GM18909 (cell line): ENCODE measurements around the gene SIMC1.
"Not testable (repeated sequence)": the region's sequence is repeated elsewhere in the genome, so short reads cannot be mapped to it uniquely, and the experiment has no call there.

Experiments
- ATAC-seq: cut with Tn5 transposase; IDR thresholded peaks from one replicate; pipeline ENCODE4 v1.9.1; 2021; ENCODE audit warnings: mild to moderate bottlenecking; ENCODE audit not compliant: unreplicated experiment, poor library complexity

Gene SIMC1

DNA sequence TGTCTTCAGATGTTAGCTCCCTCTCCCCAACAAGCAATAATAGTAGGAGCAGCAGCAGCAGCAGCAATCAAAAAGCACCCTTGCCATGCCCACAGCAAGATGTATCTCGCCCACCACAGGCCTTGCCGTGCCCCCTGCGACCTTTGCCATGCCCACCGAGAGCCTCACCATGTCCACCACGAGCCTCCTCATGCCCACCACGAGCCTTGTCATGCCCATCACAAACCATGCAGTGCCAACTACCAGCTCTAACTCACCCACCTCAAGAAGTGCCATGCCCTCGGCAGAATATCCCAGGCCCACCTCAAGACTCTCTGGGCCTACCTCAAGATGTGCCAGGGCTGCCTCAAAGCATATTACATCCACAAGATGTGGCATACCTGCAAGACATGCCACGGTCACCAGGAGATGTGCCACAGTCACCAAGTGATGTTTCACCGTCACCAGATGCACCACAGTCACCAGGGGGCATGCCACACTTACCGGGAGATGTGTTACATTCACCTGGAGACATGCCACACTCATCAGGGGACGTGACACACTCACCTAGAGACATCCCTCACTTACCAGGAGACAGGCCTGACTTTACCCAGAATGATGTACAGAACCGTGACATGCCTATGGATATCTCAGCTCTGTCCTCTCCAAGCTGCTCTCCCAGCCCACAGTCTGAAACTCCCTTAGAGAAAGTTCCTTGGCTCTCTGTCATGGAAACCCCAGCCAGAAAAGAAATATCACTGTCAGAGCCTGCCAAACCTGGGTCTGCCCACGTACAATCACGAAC lies 52.0 kb downstream of the SIMC1 start:
- not testable (repeated sequence) for ATAC-seq

- not testable (repeated sequence) for ATAC-seq
Measured at GRCh38 chr5:176305356-176305755, 67.1 kb downstream of the SIMC1 start.

DNA sequence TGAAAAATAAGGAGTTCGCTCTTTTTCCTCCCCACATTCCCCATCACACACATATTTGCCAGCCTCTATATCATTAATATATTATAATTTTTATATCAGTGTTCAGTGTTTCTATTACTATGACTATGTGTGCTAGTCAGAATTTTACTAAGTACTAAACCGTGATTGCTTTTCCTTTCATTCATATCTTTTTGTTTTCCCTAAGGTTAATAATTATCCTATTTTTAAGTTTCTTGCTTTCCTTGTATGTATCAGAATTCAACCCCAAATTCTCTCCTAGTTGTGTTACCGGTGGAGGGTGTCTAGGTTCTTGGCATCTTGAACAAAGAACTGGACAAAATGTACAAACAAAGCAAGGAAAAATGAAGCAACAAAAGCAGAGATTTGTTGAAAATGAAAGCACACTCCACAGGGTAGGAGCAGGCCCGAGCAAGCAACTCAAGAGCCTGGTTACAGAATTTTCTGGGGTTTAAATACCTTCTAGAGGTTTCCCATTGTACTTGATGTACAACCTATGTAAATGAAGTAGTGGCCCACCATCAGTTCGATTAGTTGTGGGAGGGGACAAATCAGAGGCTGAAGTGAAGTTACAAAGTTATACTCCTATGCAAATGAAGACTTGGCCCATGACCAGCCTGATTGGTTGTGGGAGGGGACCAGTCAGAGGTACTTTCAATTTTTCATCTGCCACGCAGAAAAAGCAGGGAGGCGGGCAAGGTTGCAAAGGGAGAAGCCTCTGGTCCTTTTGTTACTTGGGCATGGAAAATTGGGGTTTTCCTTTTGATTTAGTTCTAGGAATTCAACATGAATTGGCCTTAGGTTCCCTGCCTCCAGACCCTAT lies 79.5 kb downstream of the SIMC1 start:
- ATAC-seq, result no peak

DNA sequence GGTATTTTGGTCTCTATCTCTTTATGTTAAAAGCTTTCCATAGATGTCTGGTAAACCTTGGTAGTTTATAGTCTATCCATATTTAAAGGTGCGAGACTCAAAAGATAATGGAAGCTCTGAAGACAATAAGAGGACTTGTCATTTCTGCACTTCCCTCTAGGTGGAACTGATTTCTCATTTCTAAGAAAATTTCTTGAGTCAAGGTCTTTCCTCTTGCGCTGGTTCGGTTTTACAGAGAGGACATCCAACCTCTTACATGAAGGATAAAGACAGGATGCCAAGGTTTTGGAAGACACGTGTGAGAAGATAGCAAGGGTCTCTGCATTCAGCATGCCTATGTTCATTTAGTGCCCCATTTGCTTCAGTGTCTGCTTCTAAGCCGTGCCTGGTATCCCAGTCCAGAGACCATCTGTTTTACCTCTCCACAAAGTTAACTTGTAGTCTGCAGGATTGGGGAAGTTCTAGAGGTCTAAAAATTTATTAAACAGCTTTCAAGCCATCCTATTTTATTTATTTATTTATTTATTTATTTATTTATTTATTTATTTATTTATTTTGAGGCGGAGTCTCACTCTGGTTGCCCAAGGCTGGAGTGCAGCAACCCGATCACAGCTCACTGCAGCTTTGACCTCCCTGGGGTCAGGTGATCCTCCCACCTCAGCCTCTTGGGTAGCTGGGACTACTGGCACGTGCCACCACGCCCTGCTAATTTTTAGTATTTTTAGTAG lies 81.8 kb downstream of the SIMC1 start:
- no peak for ATAC-seq

- no peak for ATAC-seq
Measured at GRCh38 chr5:176320577-176320976, 82.4 kb downstream of the SIMC1 start.

DNA sequence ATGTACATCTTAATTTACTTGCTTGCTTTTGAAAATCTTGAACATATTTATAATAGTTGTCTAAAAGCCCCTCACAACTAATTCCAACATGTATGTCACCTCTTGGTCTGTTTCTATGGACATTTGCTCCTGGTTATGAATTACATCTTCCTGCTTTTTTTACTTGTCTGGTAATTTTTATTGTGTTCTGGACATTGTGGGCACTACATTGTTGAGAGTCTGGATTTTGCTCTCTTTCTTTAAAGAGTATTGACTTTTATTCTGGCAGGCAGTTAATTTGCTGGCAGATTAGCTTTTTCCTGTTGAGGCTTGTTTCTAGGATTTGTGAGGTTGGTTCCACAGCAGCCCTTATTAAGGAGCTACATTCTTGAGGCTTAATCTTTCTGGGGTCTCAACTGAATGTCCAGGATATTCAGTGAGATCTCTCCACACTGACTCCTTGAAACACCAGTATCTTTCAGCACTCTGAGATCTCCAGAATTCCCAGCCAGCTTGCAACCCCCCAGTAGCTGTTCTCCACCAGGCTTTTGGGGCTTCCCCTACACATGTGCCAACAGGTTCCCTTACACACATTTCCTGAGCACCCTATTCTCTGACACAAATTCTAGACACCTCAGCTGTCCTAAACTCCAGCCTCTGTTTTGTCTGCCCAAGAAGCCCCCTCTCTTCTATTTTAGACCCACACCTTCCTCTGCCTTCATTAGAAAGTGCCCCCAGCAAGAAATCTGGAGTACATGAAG lies 96.0 kb downstream of the SIMC1 start:
- no peak for ATAC-seq

DNA sequence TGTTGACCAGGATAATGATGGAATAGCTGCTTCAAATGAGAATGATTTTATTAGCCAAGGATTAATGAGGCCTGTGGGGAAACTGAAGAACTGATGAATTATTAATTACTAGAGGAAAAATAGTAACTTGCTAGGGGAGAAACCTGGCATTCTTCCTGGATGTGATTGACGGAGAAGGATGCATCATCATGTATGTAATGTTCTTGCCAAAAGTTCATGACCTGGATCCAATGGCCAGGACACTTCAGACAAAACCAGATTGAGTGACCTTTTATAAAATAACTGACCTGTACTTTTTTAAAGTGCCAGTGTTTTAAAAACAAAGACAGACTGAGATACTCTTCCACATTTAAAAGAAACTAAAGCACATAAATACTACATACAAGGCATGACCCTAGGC lies 99.7 kb downstream of the SIMC1 start:
- ATAC-seq, result no peak

- ATAC-seq, result no peak
Measured at GRCh38 chr5:176339304-176339703, 101.1 kb downstream of the SIMC1 start.

DNA sequence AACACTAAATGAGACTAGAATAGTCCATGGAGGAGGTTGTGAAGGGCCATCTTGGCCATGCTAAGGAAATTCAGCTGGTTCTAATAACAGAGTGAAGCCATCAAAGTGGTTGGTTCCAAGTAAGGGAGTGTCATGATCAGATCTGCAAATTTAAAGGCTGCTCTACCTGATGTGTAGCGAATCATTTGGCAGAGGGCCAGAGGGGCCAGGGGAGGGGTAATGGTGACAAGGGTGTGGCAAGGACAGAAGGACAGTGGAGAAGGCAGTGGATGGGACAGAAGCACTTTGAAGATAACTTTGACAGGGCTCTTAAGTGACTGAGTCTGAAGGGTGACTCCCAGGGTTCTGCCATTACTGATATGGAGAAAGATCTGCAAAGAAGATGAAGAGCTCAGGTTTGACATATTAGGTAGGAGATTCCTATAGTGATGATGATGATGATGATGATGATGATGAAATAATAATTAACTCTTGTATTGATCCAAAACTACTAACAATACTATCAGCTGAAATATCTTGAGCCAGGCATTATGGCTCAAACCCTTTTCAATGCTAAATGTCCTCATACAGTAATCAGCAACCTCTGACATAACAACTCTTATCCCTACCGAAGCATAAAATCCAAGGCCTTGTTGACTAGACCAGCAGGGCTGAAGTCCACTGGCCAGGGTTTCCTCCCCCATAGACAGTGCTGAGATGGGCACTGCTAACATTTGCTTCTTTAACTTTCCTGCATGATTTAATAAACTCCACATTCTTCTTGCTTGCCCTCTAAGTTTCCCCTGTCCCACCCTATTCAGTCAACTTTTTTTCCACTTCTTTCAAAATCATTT lies 103.3 kb downstream of the SIMC1 start:
- ATAC-seq, result no peak

DNA sequence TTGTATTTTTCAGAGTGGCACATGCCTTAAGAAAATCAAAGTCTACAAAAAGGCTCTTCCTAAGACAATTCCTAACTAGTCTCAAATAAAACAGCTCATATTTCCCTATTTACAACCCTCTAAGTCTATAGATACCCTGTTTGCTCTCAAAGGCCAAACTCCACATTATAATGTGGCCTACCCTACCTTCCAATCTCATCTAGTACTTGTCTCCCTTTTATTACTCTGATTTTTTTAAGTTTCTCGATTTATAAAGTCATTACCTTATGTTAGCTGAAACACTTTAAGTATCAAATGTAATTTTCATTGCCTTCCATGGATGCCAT lies 103.9 kb downstream of the SIMC1 start:
- no peak for ATAC-seq

DNA sequence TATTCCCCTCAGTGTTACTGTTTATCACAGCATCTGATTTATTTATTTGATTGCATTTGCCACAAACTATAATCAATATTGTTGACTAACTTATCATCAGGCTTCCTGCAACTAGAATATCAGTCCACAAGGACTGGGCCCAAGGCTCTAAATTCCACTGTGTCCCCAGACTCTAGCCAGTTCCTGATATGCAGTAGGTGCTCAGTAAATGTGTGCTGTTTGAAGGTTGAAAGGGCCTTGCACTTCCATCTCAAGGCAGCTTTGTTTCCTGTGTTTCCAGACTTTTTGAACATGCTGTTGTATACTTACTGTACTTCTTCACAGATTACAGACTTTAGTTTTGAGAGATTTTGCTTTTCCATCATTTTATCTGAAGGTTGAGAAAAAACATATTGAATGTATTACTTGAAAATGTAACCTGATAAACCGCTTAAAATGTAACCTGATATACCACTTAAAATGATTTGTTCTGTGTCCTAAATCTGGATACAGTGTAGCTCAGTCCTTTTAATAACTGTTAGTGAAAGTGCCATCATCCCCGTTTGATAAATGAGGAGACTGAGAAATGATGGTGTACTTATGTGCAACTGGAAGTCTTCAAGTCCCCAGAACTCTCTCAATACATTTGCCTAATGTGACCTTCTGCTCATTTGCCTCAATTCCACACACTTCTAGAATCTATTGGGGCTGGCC lies 104.7 kb downstream of the SIMC1 start:
- no peak for ATAC-seq

GRCh38 chr5:176350416-176350815 lies 112.2 kb downstream of the SIMC1 start:
- no peak for ATAC-seq

DNA sequence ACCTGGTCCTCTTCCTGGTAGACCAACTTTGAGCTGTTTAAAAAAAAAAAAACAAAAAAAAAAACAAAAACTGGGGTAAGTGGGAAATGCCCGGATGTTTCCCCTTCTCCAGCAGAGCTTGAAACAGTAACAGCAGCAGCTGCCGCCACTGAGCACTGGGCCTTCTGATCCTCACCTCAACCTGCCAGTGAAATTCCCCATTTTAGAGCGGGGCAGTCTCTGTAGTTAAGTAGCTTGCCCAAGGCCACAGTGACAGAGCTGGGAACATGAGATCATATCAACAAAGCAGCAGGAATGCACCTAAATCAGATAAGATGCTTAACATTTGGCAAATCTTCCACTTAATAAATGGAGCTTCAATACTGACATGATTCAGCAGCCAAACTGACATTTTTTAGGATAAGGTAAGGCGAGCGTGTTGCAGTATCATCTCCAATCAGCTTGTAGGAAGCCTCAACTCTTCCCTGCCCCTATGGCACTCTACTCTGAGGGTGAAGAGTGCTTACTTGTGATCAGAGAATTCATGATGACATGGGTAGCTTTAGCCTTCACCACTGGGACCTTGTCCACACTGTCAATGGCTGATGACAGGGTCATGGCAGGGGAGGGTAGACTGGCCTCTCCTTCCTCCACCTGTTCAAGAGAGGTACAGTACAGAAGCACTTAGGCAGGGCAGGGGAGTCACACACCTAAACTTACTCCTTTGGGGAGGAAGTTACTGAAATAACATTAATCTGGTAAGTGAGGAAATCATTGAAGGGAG lies 114.1 kb downstream of the SIMC1 start:
- ATAC-seq, result no peak

DNA sequence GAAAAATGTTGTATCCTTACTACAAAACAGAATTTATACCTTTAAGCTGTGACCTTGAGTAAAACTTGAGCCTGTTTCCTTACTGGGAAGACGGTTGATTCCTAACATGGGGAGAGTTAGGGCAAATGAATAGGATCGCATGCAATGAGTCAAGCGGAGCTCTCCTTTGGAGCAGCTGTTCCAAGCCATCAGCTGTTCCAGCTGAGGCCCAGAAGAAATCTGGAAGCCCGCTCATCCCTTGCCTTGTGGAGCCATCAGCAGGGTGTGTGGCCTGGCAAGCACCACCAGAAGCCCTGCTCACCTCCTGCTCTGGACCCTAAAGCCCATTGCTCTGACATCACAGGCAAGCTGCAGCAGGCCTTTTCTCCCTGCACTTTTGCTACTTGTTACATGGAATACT lies 115.3 kb downstream of the SIMC1 start:
- no peak for ATAC-seq

DNA sequence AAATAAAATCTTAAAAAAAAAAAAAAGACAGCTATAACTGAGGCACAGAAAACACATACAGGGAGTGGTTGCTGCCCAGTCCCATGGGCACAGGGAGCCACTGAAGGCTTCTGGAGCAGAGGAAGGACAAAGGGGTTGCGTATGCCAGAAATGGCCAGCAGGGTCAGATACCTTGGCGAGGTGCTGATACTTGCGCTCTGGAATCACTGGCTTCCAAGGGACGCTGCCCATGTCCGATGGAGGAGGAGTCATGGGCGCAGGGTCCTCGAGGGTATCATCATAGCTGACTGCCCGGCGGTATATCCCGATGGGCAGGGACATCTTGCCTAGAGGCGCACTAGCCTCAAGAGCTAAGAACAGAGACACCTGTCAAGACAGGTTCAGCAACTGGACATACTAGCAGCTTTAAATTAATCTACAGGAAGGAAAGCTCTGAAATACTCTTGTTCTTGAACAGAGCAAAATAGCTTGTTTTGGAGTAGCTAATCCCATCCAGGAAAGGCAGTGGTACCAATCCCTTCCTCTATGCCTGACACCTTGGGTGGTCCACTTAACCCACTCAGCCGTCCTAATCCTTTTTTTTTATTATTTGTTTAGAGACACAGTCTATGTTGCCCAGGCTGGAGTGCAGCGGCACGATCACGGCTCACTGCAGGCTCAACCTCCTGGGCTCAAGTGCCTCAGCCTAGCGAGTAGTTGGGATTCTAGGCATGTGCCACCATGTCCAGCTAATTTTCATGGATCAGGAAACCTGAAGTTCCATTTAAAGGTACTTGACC lies 117.4 kb downstream of the SIMC1 start:
- no peak for ATAC-seq

GRCh38 chr5:176356179-176356566 lies 117.9 kb downstream of the SIMC1 start:
- ATAC-seq, result no peak

GRCh38 chr5:176359658-176360057 lies 121.4 kb downstream of the SIMC1 start:
- ATAC-seq, result no peak
